D721Med (cell line): Measurements from ENCODE around the gene LYRM2.

Source experiments
- DNase-seq: peaks from one replicate; pipeline ENCODE4 v3.0.0; 2011; ENCODE audit warnings: low spot score; ENCODE audit not compliant: insufficient read length
- FAIRE-seq: peaks from 2 replicates; lab custom pipeline; 2011; peaks lifted over from hg19 to GRCh38; lab: Jason Lieb, UNC
- TF ChIP-seq, protein P1 (sequence below): IDR thresholded peaks from 2 replicates; pipeline ENCODE4 v1.5.1; 2012; ENCODE audit warnings: mild to moderate bottlenecking, control low read depth; ENCODE audit not compliant: insufficient read depth; ENCODE audit errors: missing control alignments

LYRM2 gene

DNA sequence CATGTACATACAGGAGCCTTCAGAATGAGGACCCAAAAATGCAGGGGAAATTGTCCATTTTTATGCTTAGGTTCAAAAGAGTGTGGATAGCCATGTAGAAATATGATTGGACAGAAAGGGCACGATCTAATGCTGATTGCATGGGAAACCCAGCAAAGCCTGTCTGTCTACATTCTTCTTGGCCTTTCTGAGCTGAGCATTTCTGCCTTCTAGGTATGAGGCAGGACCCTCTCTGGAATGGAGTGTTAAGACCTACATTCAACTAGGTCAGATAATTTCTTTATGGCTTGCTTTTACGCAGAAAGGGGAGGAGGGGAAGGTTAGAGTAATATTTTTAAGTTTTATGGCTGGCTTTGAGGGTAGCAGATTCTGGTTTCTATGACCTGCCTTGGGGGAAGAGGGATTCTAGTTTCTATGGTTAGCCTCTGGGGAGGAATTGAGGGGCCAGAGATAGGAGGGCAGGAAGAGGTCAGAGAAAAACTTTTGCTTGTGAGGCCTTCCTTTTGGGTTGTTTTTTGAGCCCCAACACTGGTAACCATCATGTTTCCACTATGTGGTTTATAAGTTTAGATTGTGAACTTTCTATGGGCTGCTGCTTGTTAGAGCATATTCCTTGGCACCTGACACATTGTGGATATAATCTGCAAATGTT, 63.5 kb downstream of the LYRM2 start:
- TF ChIP-seq, protein P1, sequence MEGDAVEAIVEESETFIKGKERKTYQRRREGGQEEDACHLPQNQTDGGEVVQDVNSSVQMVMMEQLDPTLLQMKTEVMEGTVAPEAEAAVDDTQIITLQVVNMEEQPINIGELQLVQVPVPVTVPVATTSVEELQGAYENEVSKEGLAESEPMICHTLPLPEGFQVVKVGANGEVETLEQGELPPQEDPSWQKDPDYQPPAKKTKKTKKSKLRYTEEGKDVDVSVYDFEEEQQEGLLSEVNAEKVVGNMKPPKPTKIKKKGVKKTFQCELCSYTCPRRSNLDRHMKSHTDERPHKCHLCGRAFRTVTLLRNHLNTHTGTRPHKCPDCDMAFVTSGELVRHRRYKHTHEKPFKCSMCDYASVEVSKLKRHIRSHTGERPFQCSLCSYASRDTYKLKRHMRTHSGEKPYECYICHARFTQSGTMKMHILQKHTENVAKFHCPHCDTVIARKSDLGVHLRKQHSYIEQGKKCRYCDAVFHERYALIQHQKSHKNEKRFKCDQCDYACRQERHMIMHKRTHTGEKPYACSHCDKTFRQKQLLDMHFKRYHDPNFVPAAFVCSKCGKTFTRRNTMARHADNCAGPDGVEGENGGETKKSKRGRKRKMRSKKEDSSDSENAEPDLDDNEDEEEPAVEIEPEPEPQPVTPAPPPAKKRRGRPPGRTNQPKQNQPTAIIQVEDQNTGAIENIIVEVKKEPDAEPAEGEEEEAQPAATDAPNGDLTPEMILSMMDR = no peak
- no peak for FAIRE-seq

DNA sequence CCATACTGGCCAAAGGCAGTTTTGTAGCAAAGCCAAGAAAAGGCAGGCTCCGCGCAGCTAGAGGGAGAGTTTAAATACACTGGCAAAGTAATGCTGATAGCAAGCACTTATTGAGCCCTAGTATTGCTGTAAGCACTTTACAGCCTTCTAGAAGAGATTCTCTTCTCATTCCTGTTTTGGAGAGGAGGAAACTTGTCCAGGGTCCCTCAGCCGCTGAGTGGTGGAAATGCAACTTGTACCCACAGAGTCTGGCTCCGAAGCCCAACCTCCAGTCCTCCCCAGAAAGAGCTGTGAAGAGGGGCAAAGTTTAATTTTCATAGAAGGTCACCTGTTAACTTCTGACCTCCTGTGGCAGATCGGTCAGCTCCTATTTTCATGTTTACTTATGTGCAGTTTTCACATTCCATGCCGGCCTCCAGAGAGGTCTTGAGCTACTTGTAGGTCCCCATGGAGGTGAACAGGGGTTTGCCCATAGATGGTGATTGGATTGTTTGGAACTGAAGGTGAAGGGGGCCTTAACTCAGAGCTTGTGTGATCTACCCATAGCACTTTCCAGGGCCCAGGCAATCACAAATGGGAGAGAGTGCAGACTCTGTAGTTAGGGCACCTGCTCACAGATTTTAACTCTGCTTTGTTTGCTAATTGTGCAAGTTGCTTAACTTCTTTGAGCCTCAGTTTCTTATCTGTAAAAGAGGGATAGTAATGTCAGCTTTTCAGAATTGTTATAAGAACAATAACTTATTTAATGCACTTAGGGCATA, 70.7 kb downstream of the LYRM2 start:
- FAIRE-seq = no peak
- TF ChIP-seq, protein P1 = no peak
- DNase-seq = no peak

More for the DNA sequence above, 63.5 kb downstream of the LYRM2 start:
- no peak for DNase-seq

DNA sequence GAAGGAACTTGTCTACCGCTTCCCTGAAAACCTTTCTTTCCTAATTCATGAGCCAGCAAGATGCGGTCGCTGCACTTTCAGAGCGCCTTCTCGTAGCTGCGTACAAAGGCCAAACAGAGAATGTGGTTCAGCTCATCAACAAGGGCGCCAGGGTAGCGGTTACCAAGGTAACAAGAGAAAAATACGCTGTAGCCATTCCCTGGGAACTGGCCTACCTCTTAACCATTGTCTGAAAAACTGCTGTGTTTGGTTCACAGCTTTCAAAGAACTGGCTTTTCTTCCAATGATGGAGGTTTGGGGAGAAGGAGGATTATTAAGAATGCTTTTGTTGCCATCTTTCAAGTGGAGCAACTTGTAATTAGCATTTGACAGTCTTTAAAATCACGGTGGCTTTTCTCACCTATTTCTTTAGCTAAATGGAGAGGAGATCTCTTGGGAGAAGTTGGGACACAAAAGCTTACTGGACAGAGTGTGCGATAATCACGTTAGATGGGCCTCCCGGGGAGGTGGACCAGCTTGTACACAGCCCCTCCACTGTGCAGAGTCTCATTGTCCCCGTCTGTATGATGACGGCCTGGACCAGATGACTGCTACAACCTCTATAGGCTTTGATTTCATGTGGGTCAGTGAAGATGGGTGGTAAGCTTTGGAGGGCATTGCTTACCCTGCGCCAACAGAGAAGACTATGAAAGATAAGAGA, 71.5 kb downstream of the LYRM2 start:
- TF ChIP-seq, protein P1 = no peak
- no peak for DNase-seq
- no peak for FAIRE-seq

DNA sequence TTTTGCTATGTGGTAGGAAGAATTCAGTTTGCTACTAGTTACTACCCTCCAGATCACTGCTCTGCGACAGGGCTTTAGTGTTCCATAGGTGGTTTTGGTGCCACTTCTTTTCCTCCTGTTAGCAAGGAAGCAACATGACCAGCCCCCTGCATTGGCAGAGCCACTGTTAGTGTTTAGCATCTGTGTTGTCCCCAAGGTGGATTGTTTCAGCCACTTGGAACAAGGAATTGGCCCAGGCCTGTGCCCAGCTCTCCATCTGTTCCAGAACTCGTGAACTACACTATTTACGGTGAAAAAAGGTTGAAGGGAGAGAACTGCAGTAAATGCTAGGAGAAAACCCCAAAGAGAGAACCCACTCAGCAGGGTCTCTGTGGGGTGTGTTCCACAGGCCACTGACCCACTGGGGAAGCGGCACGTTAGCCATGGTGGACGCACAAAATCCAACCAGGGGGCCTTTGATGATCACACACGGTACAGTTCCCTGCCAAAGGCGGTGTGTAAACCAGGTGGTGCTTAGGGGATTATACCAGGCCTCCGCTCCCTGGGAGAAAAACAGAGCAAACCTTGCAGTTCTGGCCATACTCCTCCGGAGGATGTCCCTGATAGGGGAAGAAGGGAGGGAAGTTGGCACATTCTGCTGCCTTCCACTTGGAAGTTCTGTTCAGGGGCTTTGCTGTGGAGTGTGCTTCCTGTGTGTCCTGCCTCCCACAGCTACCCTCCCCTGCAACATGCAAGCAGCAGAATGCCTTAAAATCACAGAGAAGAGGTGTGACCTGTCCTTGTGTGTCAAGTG, 72.3 kb downstream of the LYRM2 start:
- TF ChIP-seq, protein P1 = no peak
- no peak for DNase-seq
- no peak for FAIRE-seq

DNA sequence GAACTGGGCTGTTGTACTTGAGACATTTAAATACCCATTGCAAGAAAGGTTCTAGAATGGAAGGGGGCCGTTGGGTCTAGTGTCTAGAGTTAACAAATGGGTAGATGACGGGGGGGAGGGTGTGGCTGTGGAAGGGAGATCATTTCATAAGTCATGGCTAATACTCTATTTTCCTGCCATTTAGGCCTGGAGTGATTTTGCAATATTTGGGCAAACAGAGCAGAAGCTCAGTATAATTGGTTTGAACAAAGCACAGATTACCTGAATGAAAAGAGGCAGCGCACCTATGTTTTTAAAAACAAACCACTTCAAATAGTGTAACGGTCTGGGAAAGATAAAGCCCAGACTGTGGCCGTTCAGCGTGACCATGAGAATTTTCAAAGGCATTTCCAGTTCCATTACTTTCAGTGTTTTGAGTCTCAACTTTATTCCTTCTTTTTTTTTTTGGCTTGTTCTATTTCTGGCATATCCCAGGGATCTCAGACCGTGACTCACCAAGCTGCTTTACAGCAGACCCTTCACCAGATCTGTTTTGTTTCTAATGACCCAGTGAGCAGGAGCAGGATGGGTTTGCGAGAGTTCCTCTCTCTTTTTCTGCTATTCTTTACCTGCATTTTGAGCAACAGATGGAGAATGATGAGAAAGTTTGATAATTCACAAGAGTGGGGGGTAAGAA, 73.7 kb downstream of the LYRM2 start:
- no peak for FAIRE-seq
- DNase-seq = no peak
- TF ChIP-seq, protein P1 = no peak

DNA sequence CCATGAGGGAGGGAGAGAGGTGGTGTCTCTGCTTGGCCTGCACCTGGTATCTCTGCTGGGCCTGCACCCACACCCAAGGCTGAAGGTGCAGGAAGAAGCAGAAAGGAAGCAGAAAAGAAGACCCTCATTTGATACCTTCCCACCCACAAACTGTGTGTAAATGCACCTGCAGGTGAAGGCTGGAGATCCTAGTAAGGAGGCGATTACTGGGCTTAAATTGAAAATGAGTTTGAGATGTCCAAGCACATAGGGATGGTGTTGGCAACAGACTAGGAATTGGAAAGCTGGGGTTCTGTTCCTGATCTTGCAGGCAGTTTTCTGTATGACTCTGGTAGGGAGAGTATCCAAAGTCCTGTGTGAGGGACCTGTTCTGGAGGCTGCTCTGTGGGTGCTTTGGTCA, 74.7 kb downstream of the LYRM2 start:
- no peak for DNase-seq
- TF ChIP-seq, protein P1 = no peak
- no peak for FAIRE-seq
